Right ventricle myocardium inferior (tissue), 1 donor: ENCODE data around the gene JAZF1. TPM values are rescaled to one million over a fixed set of nuclear protein-coding genes. Genes with fewer than 3 reads are reported as not detected.
"Not testable (repeated sequence)": the region's sequence is repeated elsewhere in the genome, so short reads cannot be mapped to it uniquely, and the experiment has no call there.

Source experiments
- ATAC-seq: fragments of 200-7000 bp; cut with Tn5 transposase; one replicate; pipeline ENCODE4 v1.9.1; 2020; ENCODE audit warnings: mild to moderate bottlenecking, moderate library complexity
- DNase-seq: peaks from one replicate; pipeline ENCODE4 v3.0.0; 2021; ENCODE audit errors: missing footprints
- intact Hi-C: fragments of 100-400 bp; cut with DNase I; formaldehyde crosslinking; loops from one replicate; pipeline ENCODE4 v1.11.0; 2022
- total RNA-seq: library from RNA; stranded (reverse); fragmentation: NEBNext Ultra II Directional; extraction: Animal tissue kit (Norgen Biotek cat#: 25700); gene quantifications from one replicate; pipeline ENCODE4 v1.2.1, GENCODE V29; 2021
- donor health status: DM: no; HTN: yes; CAD: no; lungs with severe emphysema.

JAZF1 gene
- total RNA-seq, 1 donor from 2014 or later = 25.6 TPM

DNA sequence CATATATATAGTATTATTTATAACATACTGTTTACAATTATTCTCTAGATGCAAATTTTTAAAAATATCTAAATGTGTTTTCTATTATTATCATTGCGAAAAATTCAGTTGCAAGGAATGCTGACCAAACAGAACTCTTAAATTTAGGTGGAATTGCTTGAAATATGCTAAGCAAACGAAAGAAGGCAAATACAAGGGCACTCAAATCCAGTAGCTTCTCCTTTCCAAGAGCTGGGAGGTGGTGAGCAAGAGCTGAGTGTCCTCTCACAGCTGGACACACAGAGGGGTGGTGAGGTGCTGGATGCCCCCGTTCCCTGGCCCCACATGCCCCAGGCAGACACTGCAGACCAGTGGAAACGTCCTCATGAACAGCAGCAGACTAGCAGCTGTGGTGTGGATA is 274.6 kb downstream of the JAZF1 start:
- DNase-seq (no peak), ATAC-seq (no peak)
- intact Hi-C loops = no loop called here

DNA sequence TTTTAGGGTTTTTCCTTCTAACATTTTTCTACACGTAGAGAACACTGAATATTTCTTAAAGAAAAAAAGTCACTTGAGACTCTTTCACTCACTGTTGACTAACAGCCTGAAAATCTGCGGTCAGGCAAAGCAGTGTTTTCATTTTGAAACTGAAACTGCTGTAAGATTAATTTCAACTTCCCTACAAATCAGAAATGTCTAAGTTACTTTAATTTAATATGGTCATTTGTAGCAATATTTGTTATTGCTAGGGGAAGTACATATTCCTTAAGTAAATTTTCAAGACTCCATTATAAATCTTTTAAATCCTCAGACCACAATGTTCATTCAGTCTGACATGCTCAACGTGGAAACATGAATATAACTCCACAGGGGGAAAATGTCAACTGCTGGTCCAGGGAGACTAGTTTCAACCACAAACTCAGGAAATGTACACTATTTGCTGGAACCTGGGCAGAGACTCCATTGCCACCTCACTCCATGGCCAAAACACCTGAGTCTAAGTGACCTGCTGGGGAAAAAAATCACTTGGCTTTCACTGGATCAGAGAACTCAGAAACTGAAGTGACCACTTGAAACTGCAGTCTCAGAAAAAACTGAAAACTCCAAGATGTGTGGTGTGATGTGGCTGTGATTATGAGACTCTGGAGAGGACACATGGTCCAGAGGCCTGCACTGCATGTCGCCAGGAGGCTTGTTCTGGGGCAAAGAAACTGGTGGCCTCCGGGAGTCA is 279.4 kb downstream of the JAZF1 start:
- no peak for ATAC-seq
- no peak for DNase-seq
- intact Hi-C loops = no loop called here

DNA sequence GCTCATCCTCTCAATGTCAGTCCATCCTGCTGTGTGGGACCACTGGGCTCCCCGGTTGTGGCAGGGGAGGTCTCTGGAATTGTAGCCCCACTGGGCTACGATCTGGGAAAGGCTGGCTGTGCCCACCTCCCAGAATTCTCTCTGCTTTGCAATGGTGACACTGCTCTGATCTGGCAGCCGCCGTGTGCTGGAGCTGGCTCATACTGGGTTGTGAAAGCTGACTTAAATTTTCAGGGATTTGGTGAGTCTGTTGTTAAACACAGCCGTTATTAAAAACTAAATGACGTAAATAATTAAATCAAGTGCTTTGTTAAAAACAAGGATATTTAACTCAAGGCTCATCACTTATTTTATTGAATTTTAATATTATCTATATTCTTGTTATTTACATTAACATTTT is 280.6 kb downstream of the JAZF1 start:
- no peak for ATAC-seq
- DNase-seq = no peak
- intact Hi-C loops = no loop called here

DNA sequence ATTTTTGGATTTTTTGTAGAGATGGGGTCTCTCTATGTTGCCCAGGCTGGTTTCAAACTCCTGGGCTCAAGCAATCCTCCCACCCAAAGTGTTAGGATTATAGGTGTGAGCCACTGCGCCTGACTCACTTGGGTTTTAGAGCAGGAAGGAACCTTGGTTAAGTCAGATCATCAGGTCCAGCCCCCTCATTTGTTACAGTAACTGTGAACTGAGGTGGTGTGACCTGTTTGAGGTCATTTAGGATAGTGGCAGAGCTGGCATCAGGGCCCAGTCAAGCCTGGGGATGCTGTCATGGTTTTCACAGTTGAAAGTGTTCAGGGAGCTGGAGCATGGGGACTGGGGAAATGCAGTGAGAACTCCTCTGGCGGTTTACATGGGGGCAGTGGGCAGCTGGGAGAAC is 281.0 kb downstream of the JAZF1 start:
- DNase-seq (no peak), ATAC-seq (no peak)
- intact Hi-C loops = no loop called here

DNA sequence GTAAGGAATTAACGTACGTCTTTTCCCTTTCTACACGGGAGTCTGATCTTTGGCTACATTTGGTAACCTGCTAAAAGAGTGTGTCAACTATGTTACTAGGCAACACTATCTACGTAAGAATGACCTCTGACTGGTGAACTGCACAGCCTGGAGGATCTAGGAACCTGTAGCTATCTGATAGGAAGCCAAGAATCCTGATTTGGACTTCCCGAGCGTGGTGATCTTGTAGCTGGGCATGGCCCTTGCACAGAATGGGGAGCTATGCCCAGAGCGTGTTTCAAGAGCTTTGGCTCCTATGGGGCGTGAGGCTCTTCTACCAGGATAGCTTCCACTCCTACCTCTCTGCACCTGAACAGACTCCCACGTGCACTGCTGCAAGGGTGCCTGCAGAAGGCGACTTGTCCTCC is 283.2 kb downstream of the JAZF1 start:
- DNase-seq (no peak), ATAC-seq (peak; percentile 60)
- intact Hi-C loops = no loop called here

DNA sequence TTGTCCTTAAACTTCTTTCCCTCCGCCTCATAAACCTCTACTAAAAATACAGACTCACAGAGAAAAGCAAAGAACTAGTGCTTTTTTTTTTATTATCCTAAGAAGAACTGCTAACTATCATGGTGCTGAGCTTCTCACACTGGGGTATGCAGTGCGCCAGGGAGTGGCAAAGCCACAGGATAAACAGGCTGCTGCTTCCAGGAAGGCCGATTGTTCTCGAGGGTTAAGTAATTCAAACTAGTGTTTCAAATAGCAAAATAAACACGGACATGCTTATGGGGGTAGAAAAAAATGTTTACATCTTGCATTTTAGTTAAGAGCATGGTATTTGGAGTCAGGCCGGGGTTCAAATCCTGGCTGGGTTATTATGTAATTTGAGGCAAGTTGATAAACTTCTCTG is 283.6 kb downstream of the JAZF1 start:
- DNase-seq = no peak
- ATAC-seq = no peak
- intact Hi-C loops = no loop called here

- ATAC-seq = no peak
- intact Hi-C loops = no loop called here
Observed at GRCh38 chr7:27895551-27895950, 285.0 kb downstream of the JAZF1 start.

DNA sequence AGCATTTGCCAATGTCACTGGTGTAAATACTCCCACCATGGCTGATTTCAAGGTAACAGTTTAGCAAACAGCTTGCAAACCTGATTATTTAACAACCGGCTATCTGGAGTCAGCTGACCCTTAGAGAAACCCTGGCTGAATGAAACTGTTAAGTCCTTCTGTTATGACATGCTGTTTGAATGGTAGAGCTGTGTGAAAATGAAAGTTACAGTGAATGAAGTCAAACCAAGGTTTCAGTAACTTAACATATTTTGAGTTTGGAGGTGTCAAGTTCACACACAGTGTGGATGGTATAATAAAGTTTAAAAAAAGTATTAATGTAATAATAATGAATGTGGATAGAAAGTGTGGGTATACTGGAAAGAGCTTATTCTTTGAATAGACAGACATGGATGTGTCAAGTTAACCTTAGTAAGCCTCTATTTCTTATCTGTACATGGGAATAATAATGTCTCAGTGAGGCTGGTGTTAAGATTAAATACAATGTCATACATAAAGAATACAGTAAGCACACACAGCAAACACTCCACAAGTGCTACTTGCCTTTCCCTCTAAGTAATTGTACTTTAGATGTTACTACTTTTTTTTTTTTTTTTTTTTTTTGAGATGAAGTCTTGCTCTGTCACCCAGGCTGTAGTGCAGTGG is 290.3 kb downstream of the JAZF1 start:
- no peak for ATAC-seq

More at GRCh38 chr7:27895551-27895950, 285.0 kb downstream of the JAZF1 start:
- no peak for DNase-seq

DNA sequence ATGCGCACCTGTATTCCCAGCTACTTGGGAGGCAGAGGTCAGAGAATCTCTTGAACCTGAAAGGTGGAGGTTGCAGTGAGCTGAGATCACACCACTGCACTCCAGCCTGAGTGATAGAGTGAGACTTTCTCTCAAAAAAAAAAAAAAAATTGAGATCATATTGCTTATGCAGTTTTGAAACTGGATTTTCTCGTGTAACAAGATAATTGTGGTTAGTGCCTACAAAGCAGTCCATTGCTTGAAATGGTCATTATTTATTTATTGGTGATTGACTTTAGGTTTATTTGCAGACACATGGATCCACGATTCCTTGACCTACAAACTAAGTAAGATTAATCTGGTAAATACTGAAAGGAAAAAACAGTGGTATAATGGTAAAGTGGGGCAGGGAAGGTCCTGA is 290.8 kb downstream of the JAZF1 start:
- intact Hi-C loops = no loop called here
- ATAC-seq = no peak
- no peak for DNase-seq

More for the DNA sequence above, 290.3 kb downstream of the JAZF1 start:
- intact Hi-C loops = no loop called here
- DNase-seq = no peak

DNA sequence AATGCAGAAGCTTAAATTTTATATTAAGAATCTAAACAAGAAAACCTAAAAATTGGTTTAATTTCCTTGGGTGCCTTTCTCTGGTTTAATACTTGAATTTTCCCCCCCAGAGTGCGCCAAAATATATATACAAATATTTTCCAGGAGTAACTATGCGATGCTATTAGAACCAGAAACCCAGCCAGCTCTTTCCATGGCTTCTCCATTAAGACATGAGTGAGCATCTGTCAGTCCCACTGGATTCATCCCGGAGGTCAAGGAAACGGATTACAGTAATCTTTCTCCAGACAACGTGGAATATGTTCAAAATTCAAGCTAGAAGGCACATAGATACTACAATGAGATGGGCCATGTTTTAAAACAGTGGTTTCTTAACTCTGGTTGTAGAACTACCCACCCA is 291.9 kb downstream of the JAZF1 start:
- intact Hi-C loops = no loop called here
- no peak for DNase-seq
- no peak for ATAC-seq

DNA sequence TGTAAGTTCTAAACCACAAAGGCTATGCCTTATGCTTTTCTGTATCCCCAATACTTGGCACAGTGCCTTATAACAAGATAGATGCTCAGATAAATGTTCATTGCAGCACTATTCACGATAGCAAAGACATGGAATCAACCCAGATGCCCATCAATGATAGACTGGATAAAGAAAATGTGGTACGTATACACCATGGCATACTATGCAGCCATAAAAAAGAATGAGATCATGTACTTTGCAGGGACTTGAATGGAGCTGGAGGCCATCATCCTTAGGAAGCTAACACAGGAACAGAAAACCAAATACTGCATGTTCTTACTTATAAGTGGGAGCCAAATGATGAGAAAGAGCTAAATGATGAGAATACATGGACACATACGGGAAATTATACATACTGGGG is 293.9 kb downstream of the JAZF1 start:
- ATAC-seq, intact Hi-C loops, DNase-seq: not testable (repeated sequence)

DNA sequence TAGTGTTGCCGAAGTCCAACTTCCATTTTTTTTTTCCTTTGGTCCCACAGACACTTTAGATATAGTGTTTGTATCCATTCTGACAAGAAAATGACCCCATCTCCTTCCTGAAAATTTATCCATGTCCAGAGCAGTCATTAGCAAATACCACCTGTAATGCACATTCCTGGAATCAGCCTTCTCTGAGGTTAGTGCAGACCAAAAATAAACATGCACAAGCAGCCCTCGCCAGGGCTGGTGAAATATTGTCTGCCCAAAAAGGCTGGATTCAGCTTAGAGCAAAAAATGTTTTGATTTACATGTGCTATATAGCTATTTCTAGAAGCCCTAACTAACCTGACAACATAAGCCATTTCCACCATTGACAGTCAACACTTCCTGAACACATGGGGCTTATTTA is 294.9 kb downstream of the JAZF1 start:
- DNase-seq (no peak), ATAC-seq (no peak)
- intact Hi-C loops = no loop called here

DNA sequence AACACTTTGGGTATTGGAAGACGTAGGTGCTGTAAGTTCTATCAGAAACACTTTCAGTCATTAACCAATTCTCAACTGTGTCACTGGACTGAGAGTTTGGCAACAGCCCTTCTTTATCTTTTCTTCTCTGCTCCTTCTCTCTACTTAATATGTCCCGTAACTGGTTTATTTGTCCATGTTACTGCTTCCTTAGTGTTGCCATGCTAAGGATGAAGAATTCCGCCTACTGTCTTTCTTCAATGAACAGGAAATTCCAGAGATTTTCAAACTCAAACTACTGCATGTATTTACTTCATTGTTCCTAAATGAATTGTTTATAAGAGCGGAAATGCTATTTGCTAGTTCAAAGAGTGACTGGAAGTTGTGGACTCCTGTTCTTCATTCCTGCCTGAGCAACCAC is 296.9 kb downstream of the JAZF1 start:
- intact Hi-C loops = no loop called here
- no peak for ATAC-seq
- no peak for DNase-seq

- DNase-seq = no peak
- ATAC-seq = no peak
- intact Hi-C loops = no loop called here
Observed at GRCh38 chr7:27876756-27877155, 303.8 kb downstream of the JAZF1 start.

- no peak for DNase-seq
- intact Hi-C loops = no loop called here
- no peak for ATAC-seq
Observed at GRCh38 chr7:27875832-27876231, 304.8 kb downstream of the JAZF1 start.

- DNase-seq = no peak
- intact Hi-C loops = no loop called here
- no peak for ATAC-seq
Observed at GRCh38 chr7:27875061-27875460, 305.5 kb downstream of the JAZF1 start.

DNA sequence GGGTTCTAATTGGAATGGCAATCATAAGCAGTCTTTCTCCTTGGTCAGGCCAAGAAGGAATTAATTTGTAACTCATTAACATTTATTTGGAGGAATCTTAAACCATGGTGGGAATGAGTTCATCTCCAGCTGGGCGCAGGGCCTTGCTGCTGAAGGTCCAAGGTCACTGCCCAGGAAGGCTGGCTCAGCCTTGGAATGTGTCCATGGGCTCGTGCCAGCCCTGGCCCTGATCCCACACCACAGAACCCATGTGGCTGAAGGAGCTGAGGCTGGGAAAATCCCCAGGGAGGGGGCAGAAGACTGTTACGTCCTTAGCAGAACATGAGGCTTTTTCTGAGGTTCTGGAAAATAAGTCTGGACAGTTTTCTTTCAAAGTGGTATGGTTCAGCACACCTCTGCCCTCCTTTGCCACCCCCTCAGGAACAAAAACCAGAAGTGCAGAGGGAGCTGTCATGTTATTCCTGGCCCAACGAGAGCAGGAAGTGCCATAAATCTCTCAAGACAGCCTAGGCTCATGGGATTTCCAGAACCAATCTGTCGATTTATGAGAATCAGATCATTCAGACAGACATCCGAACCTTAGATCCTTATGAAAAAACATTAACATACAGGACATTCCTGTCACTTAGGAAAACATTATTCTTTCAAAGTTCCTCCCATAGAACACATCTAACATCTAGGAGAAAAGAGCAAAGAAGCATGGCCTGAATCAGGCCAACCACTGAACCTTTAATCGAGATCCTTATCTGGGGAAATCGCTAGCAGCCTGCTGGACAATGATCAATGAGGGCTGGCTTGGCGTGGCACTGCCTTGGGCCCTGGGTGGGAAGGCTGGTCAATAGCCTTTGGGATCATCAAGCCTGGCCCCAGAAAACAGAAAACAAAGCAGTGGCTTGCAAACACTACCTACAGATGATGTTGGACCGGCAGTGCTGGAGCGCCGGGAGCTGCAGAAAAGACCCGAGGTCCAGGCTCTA is 306.3 kb downstream of the JAZF1 start:
- ATAC-seq (peak; percentile 78), DNase-seq (no peak)
- intact Hi-C loops = no loop called here

- ATAC-seq (no peak), DNase-seq (no peak)
- intact Hi-C loops = no loop called here
Observed at GRCh38 chr7:27872356-27873275, 308.0 kb downstream of the JAZF1 start.

- ATAC-seq (no peak), DNase-seq (no peak)
- intact Hi-C loops = no loop called here
Observed at GRCh38 chr7:27871866-27872265, 308.7 kb downstream of the JAZF1 start.
